Bronchial epithelial cell (primary cell): ENCODE results near the gene SCUBE1. TPM values are rescaled to one million over a fixed set of nuclear protein-coding genes. Genes with fewer than 3 reads are reported as not detected.

Experiments
- DNase-seq: peaks from one replicate; pipeline ENCODE4 v3.0.0-alpha.2; 2010; ENCODE audit warnings: low read depth
- FAIRE-seq: peaks from 2 replicates; lab custom pipeline; 2011; peaks lifted over from hg19 to GRCh38; lab: Jason Lieb, UNC
- H3K27me3 ChIP-seq: 2 replicates; pipeline ENCODE4 v1.5.1; 2011; ENCODE audit warnings: low read length; ENCODE audit not compliant: control insufficient read depth, insufficient read depth
- H3K36me3 ChIP-seq: 2 replicates; pipeline ENCODE4 v1.5.1; 2011; ENCODE audit warnings: low read length; ENCODE audit not compliant: control insufficient read depth, insufficient read depth
- H3K4me3 ChIP-seq: 2 replicates; pipeline ENCODE4 v1.5.1; 2011; ENCODE audit warnings: mild to moderate bottlenecking, low read depth, low read length, control low read depth
- total RNA-seq: library from RNA; depleted of rRNA; stranded (reverse); fragments of >200 nt; gene quantifications from 2 replicates; pipeline ENCODE4 v1.2.1, GENCODE V29; 2014
- TF ChIP-seq, protein P1 (sequence below): IDR thresholded peaks from 2 replicates; pipeline ENCODE4 v1.5.1; 2011; ENCODE audit warnings: mild to moderate bottlenecking, moderate library complexity, low read length, control low read depth, inconsistent platforms; ENCODE audit not compliant: insufficient read depth, severe bottlenecking

SCUBE1 gene
- total RNA-seq, 1 donor from 2014 or later = under 0.01 TPM

DNA sequence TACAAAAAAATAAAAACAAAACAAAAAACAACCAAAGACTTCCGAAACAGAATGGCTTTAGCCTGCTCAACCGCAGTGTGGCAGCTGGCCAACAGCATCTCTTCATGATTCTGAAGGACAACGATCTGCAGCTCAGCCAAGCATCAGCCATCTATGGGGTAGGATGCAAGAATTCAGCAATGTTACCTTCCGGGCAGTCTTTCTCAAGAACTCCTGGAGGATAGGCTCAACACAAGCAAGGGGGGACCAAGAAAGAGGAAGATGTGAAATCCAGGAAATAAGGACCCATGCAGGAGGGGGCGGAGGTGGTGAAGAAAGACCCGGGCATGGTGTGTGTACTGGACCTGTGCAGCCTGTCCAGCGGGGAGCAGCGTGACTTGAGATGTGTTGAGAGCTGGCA, 195.4 kb downstream of the SCUBE1 start:
- FAIRE-seq (no peak), DNase-seq (no peak)
- H3K4me3 ChIP-seq = no peak overlapping the region
- no peaks in the 10 kb centered on the region for H3K36me3 ChIP-seq
- H3K27me3 ChIP-seq = no peaks in the 10 kb centered on the region
- TF ChIP-seq, protein P1, sequence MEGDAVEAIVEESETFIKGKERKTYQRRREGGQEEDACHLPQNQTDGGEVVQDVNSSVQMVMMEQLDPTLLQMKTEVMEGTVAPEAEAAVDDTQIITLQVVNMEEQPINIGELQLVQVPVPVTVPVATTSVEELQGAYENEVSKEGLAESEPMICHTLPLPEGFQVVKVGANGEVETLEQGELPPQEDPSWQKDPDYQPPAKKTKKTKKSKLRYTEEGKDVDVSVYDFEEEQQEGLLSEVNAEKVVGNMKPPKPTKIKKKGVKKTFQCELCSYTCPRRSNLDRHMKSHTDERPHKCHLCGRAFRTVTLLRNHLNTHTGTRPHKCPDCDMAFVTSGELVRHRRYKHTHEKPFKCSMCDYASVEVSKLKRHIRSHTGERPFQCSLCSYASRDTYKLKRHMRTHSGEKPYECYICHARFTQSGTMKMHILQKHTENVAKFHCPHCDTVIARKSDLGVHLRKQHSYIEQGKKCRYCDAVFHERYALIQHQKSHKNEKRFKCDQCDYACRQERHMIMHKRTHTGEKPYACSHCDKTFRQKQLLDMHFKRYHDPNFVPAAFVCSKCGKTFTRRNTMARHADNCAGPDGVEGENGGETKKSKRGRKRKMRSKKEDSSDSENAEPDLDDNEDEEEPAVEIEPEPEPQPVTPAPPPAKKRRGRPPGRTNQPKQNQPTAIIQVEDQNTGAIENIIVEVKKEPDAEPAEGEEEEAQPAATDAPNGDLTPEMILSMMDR = no peak

Other genes with a start within 250 kb of the SCUBE1 start
- gene BIK, start 232.6 kb downstream of the SCUBE1 start, total RNA-seq = 56.8 and 66.6 TPM in 2 replicates
- 10.6 and 11.8 TPM in 2 replicates for gene MCAT, start 200.0 kb downstream of the SCUBE1 start, total RNA-seq
- 419 and 486 TPM in 2 replicates for gene TSPO, start 191.8 kb downstream of the SCUBE1 start, total RNA-seq
- gene TTLL12, start 156.2 kb downstream of the SCUBE1 start, total RNA-seq = 35.1 and 53.7 TPM in 2 replicates
- gene MPPED1, start 68.6 kb upstream of the SCUBE1 start, total RNA-seq = not detected in 2 replicates